GM12891 (cell line): ENCODE data around the gene SLC39A2.
"Not testable (repeated sequence)": the region's sequence is repeated elsewhere in the genome, so short reads cannot be mapped to it uniquely, and the experiment has no call there.

Source experiments
- DNase-seq: peaks from one replicate; pipeline ENCODE4 v3.0.0; 2011; ENCODE audit warnings: low spot score; ENCODE audit not compliant: insufficient read length
- FAIRE-seq: peaks from 2 replicates; lab custom pipeline; 2011; peaks lifted over from hg19 to GRCh38; lab: Jason Lieb, UNC
- PAX5 ChIP-seq: IDR thresholded peaks from 2 replicates; pipeline ENCODE4 v1.6.1; 2011; ENCODE audit warnings: low read length, moderate library complexity, mild to moderate bottlenecking; ENCODE audit not compliant: insufficient read depth, severe bottlenecking
- POLR2A ChIP-seq: IDR thresholded peaks from 2 replicates; pipeline ENCODE4 v1.6.1; 2011; ENCODE audit warnings: low read depth, low read length, control low read depth
- POLR2AphosphoS5 ChIP-seq: IDR thresholded peaks from 2 replicates; pipeline ENCODE4 v1.6.1; 2011; ENCODE audit warnings: low read depth, low read length, control low read depth
- POU2F2 ChIP-seq: IDR thresholded peaks from 2 replicates; pipeline ENCODE4 v1.6.1; 2011; ENCODE audit warnings: low read depth, mild to moderate bottlenecking, control low read depth, low read length, moderate library complexity
- SPI1 ChIP-seq: IDR thresholded peaks from 2 replicates; pipeline ENCODE4 v1.6.1; 2011; ENCODE audit warnings: low read depth, low read length, control low read depth
- TAF1 ChIP-seq: IDR thresholded peaks from 2 replicates; pipeline ENCODE4 v1.6.1; 2011; ENCODE audit warnings: low read depth, low read length, control low read depth

Gene SLC39A2

DNA sequence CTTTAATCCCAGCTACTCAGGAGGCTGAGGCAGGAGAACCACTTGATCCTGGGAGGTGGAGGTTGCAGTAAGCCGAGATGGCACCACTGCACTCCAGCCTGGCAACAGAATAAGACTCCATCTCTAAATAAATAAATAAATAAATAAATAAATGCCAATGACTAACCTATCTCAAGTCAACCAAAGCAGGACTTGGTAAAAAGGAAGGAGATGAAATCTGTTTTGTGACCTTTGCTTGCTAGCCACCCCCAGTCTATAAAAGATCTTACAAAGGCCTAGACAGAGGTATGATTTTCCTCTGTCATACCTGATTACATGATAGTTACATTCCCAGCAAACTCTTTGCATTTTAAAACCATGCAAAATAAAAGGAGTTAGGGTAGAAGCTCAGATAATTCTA is 22.8 kb upstream of the SLC39A2 start:
- FAIRE-seq = no peak
- no peak for DNase-seq
- TF ChIP-seq PAX5 (no peak), POU2F2 (no peak), POLR2A (no peak), TAF1 (no peak), POLR2AphosphoS5 (no peak), SPI1 (no peak)

DNA sequence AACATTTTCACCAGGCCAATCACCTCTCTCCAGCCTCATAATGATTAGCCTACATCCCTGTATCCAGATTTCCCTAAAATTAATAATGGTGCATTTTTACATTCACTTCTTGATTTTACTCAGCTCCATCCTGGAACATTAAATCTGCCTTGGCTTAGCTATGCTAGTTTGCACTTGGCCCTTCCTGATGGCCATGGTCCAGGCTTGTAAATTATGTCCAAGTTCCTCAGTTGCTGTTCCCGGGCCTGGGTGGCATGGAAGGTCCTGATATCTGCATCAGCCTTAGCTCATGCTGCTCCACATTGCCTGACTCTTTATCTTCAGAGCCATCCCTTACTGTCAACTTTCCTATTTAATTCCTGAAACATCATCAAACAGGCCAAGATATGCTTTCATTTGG is 20.4 kb upstream of the SLC39A2 start:
- no peak for FAIRE-seq
- TF ChIP-seq TAF1 = no peak
- TF ChIP-seq SPI1 = no peak
- TF ChIP-seq PAX5 = no peak
- TF ChIP-seq POU2F2 = no peak
- no peak for TF ChIP-seq POLR2A
- TF ChIP-seq POLR2AphosphoS5 = no peak
- DNase-seq = no peak

DNA sequence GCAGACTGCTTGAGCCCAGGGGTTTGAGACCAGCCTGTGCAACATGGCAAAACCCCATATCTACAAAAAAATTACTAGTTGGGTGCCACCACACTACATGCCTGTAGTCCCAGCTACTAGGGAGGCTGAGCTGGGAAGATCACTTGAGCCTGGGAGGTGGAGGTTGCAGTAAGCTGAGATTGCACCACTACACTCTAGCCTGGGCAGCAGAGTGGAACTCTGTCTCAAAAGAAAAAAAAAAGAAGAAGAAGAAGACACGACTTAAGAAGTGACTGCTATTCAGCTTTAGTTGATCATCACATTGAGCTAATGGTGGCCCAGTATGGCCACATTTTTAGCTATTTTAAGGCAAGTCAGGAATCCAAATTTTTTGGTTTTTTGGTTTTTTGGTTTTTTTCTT is 18.2 kb upstream of the SLC39A2 start:
- DNase-seq = no peak
- no peak for FAIRE-seq
- TF ChIP-seq PAX5 (no peak), POLR2A (no peak), POU2F2 (no peak), POLR2AphosphoS5 (no peak), TAF1 (no peak), SPI1 (no peak)

DNA sequence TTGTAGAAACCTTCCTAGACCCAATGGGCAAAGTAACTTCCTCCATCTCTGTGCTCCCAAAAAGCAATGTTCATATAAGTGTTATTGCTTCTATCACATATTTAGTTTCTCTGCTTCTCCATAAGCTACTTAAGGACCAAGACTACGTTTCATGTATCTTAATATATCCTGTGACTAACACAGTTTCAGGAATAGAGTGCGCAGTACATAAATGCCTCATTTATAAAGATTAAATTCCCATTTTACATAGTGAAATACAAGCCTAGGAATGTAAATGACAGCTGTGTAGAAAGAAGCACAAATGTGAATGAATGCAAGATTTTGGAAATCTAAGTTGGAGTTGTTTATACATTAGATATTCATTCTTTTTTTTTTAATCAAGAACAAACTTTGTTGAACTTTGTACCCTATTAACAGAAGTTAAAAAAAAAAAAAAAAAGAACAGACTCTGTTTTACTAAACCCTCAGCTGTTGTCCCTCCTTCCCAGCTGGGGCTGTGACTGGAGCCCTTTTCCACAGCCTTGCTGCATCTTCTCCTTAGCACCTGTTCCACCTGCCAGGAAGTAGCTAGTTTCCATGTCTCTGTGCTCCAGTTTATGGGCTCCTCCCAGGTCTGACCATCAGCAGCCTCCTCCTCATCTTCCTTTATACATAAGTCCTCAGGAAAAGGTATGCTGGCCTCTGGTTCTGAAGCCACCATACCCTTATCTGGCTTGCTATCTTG is 16.3 kb upstream of the SLC39A2 start:
- FAIRE-seq = no peak

DNA sequence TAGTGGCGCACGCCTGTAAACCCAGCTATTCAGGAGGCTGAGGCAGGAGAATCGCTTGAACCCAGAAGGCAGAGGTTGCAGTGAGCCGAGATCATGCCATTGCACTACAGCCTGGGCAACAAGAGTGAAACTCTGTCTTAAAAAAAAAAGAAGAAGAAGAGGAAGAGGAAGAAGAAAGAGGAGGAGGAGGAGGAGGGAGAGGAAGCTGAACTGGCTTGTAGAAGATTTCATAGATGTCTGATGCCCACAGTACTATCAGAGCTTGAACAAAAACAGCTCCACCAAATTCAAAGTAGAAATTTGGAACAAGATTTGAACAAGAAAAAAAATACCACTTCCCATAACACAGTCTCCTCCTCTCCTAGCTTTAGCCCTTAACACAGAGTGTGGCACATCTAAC is 13.4 kb upstream of the SLC39A2 start:
- not testable (repeated sequence) for DNase-seq, FAIRE-seq

More for the DNA sequence above, 16.3 kb upstream of the SLC39A2 start:
- TF ChIP-seq POU2F2 = no peak
- TF ChIP-seq TAF1 = no peak
- TF ChIP-seq POLR2AphosphoS5 = no peak
- TF ChIP-seq PAX5 = no peak
- TF ChIP-seq SPI1 = no peak
- TF ChIP-seq POLR2A = no peak
- no peak for DNase-seq

DNA sequence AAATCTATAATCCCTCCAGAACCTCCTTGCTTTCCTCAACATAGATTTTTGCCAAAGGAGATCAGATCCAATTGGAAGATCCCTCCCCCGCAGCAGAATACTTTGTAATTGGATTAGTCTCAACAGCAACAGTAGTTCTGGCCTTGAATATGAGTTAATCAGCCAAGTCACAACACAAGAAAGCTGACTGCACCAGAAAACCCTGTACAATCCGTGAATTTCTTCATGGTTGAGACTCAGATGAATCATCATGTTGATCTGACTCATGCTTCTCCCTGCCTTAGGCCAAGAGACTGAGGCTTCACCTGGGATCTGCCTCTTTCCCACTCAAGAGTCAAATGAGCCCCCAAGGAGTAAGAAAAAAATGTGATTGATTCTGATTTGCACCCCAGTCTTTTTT is 12.3 kb upstream of the SLC39A2 start:
- FAIRE-seq (no peak), DNase-seq (no peak)
- TF ChIP-seq POLR2A (no peak), POLR2AphosphoS5 (no peak), TAF1 (no peak), POU2F2 (no peak), SPI1 (no peak), PAX5 (no peak)

DNA sequence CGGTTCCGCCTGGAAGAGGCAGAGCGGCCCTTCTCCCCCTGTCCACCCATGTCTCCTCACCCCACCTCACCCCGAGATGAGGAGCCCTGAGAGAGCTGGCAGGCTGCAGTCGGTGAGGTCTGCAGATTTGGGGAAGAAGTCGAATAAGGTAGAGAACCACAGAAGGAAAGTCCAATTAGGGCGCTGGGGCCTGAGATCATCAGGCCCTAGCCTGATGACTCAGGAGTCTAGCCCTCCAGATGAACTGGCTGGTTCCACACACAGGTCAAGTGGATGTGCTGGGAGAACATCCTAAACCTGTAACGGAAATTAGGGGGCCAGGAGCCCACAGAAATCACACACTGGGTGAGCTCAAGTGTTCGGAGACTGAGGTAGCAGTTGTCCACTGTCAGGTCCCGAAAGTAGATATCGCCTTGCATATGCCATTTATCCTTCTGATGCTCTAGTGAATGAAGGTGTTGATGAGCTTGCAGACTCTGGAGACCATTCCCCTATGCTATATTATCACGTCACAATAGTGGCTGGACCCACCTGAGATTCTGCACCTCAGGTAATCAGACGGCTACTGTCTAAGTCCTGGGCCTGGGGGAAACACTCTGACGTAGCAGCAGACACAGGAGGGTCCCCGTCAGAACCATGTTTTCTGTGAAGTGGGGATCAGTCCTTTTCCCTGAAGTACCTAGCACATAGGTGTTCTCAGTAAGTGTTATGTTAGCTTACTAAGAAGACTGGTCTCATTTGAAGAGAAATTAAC is 10.2 kb upstream of the SLC39A2 start:
- no peak for FAIRE-seq
- no peak for DNase-seq
- no peak for TF ChIP-seq SPI1
- no peak for TF ChIP-seq POLR2AphosphoS5

DNA sequence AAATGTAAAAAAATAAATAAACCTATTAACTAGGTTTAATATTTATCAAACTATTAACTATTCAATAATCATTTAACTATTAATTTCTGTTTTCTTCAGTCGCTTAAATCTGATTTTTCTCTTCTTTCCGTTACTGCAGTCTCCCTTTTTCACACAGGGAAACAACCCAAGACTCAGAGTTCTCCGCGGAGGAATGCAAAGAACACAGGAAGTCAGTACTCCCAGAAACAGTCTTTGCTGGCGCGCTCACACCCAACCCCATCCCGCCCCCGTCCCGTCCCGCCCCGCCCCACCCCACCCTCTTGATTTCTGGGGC is 9.7 kb upstream of the SLC39A2 start:
- DNase-seq (no peak), FAIRE-seq (no peak)

DNA sequence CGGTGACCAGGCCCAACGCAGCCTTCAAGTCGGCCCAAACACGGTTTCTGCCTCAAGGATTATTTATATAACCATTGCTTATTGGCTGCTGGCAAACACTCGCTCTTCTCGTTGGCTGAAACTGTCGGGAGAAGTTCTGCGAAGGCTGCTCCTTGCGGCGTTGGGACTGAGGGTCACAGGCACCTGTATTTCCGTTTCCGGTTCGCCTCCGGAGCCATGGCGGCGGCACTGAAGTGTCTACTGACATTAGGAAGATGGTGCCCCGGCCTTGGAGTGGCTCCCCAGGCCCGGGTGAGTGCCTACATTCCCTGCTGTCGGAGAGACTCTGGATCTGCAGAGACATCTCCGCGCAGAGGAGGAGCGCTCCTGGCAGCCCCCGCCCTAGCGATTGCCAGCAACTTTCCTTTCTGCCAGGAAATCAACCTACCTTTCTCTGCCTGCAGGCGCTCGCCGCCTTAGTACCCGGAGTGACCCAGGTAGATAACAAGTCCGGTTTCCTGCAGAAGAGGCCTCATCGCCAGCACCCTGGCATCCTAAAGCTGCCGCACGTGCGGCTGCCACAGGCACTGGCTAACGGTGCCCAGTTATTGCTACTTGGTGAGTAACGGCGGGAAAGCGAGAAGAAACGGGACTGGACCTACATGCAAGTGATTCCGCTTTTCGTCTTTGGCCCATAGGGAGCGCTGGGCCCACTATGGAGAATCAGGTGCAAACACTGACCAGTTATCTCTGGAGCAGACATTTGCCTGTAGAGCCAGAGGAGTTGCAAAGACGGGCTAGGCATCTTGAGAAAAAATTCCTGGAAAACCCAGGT is 9.1 kb upstream of the SLC39A2 start, which contains the start of gene METTL17:
METTL17 (plus strand) TSS at position 194 of the 814 bp plus-strand sequence; CDS start at position 217, 23 bp downstream.
- DNase-seq = peak; percentile 79
- peak; percentile 86 for FAIRE-seq
- TF ChIP-seq PAX5 = no peak
- no peak for TF ChIP-seq SPI1
- TF ChIP-seq POU2F2 = peak; percentile 69
- peak; percentile 88 for TF ChIP-seq POLR2A
- peak; percentile 87 for TF ChIP-seq POLR2AphosphoS5
- peak; percentile 79 for TF ChIP-seq TAF1

More for the DNA sequence above, 9.7 kb upstream of the SLC39A2 start:
- TF ChIP-seq POLR2A (no peak; the same call in 1 of the 2 replicates), POU2F2 (no peak), POLR2AphosphoS5 (no peak), SPI1 (no peak), PAX5 (no peak), TAF1 (no peak)
